Keratinocyte (primary cell): ENCODE results near the gene ZNF786.

Experiments used
- EZH2 ChIP-seq: IDR thresholded peaks from one replicate; pipeline ENCODE4 v1.6.1; 2012; ENCODE audit warnings: inconsistent platforms, mild to moderate bottlenecking, low read length, moderate library complexity
- TF ChIP-seq, protein P1 (sequence below), 3 experiments: IDR thresholded peaks in 1 of 3; conservative IDR thresholded peaks in 1 of 3; optimal IDR thresholded peaks in 1 of 3; 2 replicates in 2 of 3; 3 replicates in 1 of 3; pipeline versions ENCODE3 to v1.5.1; 2011; ENCODE audit warnings: low read length in 3 of 3, mild to moderate bottlenecking in 3 of 3, moderate library complexity in 2 of 3, control low read depth in 1 of 3, inconsistent platforms in 1 of 3; ENCODE audit not compliant: insufficient read depth in 2 of 3; ENCODE audit errors: extremely low read depth in 1 of 3

DNA sequence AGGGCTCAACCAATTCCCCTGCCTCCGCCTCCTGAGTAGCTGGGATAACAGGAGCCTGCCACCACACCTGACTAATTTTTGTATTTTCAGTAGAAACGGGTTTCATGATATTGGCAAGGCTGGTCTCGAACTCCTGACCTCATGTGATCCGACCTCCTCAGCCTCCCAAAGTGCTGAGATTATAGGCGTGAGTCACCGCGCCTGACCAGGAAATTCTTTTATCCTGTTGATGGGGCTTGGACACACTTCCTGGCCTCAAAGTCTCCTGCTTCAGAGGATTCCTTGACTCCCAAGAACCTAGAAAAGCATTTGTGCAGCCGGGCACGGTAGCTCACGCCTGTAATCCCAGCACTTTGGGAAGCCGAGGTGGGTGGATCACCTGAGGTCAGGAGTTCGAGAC is 19.5 kb upstream of the ZNF786 start:
- TF ChIP-seq, protein P1, sequence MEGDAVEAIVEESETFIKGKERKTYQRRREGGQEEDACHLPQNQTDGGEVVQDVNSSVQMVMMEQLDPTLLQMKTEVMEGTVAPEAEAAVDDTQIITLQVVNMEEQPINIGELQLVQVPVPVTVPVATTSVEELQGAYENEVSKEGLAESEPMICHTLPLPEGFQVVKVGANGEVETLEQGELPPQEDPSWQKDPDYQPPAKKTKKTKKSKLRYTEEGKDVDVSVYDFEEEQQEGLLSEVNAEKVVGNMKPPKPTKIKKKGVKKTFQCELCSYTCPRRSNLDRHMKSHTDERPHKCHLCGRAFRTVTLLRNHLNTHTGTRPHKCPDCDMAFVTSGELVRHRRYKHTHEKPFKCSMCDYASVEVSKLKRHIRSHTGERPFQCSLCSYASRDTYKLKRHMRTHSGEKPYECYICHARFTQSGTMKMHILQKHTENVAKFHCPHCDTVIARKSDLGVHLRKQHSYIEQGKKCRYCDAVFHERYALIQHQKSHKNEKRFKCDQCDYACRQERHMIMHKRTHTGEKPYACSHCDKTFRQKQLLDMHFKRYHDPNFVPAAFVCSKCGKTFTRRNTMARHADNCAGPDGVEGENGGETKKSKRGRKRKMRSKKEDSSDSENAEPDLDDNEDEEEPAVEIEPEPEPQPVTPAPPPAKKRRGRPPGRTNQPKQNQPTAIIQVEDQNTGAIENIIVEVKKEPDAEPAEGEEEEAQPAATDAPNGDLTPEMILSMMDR (optimal IDR thresholded peaks at IDR 0.05 in 1 of 3, IDR thresholded peaks at IDR 0.05 in 1 of 3, conservative IDR thresholded peaks at IDR 0.05 in 1 of 3; ENCODE audit: extremely low read depth in 1 of 3, insufficient read depth in 2 of 3, low read length in 3 of 3) = no peak
- TF ChIP-seq EZH2 = no peak
